OCI-LY1 (cell line): Measurements from ENCODE around the gene ATOX1.

Experiments
- CTCF ChIP-seq: fragments of 200-600 bp; sonication (generic), shearing (Covaris generic); IDR thresholded peaks from 2 replicates; pipeline ENCODE4 v1.5.1; 2017; ENCODE audit warnings: mild to moderate bottlenecking, antibody characterized with exemption, low read length, moderate library complexity, mixed read lengths
- EZH2 ChIP-seq: fragments of 200-600 bp; sonication (generic), shearing (Covaris generic); IDR thresholded peaks from 2 replicates; pipeline ENCODE4 v1.8.0; 2017; ENCODE audit warnings: borderline replicate concordance, mixed run types, mild to moderate bottlenecking, antibody characterized with exemption, low read length, moderate library complexity, mixed read lengths

- TF ChIP-seq CTCF (no peak), EZH2 (no peak)
These were observed 61.9 kb downstream of the ATOX1 start for GRCh38 chr5:151696470-151697061.
